DOHH2 (cell line): Measurements from ENCODE around the gene DIP2C.
"Not testable (repeated sequence)": the region's sequence is repeated elsewhere in the genome, so short reads cannot be mapped to it uniquely, and the experiment has no call there.

Experiments
- EZH2phosphoT487 ChIP-seq: fragments of 200-600 bp; sonication (generic); IDR thresholded peaks from 2 replicates; pipeline ENCODE4 v1.6.1; 2017; ENCODE audit warnings: borderline replicate concordance, mild to moderate bottlenecking, antibody characterized with exemption, low read length, moderate library complexity, mixed read lengths
- TF ChIP-seq, protein P1 (sequence below): fragments of 200-600 bp; sonication (generic); IDR thresholded peaks from one replicate; pipeline ENCODE4 v1.5.1; 2014; ENCODE audit warnings: antibody characterized with exemption, mild to moderate bottlenecking, low read depth, low read length; ENCODE audit not compliant: poor library complexity, severe bottlenecking

DNA sequence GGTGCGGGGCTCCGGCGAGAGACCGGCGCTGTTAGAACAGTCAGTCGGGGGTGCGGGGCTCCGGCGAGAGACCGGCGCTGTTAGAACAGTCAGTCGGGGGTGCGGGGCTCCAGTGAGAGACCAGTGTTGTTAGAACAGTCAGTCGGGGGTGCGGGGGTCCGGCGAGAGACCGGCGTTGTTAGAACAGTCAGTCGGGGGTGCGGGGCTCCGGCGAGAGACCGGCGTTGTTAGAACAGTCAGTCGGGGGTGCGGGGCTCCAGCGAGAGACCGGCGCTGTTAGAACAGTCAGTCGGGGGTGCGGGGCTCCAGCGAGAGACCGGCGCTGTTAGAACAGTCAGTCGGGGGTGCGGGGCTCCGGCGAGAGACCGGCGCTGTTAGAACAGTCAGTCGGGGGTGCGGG is 366.4 kb downstream of the DIP2C start:
- TF ChIP-seq, protein P1, sequence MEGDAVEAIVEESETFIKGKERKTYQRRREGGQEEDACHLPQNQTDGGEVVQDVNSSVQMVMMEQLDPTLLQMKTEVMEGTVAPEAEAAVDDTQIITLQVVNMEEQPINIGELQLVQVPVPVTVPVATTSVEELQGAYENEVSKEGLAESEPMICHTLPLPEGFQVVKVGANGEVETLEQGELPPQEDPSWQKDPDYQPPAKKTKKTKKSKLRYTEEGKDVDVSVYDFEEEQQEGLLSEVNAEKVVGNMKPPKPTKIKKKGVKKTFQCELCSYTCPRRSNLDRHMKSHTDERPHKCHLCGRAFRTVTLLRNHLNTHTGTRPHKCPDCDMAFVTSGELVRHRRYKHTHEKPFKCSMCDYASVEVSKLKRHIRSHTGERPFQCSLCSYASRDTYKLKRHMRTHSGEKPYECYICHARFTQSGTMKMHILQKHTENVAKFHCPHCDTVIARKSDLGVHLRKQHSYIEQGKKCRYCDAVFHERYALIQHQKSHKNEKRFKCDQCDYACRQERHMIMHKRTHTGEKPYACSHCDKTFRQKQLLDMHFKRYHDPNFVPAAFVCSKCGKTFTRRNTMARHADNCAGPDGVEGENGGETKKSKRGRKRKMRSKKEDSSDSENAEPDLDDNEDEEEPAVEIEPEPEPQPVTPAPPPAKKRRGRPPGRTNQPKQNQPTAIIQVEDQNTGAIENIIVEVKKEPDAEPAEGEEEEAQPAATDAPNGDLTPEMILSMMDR = not testable (repeated sequence)
- TF ChIP-seq EZH2phosphoT487 = not testable (repeated sequence)
